GM21526 (cell line): Measurements from ENCODE around the gene CCDC63.

Experiments
- ATAC-seq: cut with Tn5 transposase; IDR thresholded peaks from one replicate; pipeline ENCODE4 v1.9.1; 2021; ENCODE audit warnings: moderate library complexity; ENCODE audit not compliant: unreplicated experiment, low FRiP score

CCDC63 gene

GRCh38 chr12:110846615-110847566 is at the start of gene CCDC63:
Gene CCDC63 (plus strand): TSS chr12:110846987. CDS start chr12:110852955, 5,968 bp downstream.
- ATAC-seq, result no peak

DNA sequence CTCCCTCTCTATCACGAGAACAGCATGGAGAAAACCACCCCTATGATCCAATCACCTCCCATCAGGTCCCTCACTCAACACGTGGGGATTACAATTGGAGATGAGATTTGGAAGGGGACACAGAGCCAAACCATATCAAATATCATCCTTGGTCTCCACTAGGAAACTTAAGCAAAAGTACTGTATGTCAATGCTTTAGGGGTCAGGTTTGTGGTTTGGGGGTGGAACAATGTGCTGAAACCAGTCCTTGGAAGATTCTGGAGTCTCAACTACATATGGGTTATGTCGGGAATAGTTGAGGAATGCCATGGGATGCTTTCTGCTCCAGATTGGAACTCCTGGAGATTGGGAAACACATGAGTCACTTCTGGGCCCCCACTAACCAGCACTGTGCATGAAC is 48.3 kb upstream of the CCDC63 start:
- ATAC-seq, result no peak

- no peak for ATAC-seq
Observed at GRCh38 chr12:110802489-110802888, 44.3 kb upstream of the CCDC63 start.

GRCh38 chr12:110804406-110804805 is 42.4 kb upstream of the CCDC63 start:
- no peak for ATAC-seq

GRCh38 chr12:110807640-110808039 is 39.1 kb upstream of the CCDC63 start:
- no peak for ATAC-seq

- ATAC-seq, result no peak
Observed at GRCh38 chr12:110809149-110809548, 37.6 kb upstream of the CCDC63 start.

DNA sequence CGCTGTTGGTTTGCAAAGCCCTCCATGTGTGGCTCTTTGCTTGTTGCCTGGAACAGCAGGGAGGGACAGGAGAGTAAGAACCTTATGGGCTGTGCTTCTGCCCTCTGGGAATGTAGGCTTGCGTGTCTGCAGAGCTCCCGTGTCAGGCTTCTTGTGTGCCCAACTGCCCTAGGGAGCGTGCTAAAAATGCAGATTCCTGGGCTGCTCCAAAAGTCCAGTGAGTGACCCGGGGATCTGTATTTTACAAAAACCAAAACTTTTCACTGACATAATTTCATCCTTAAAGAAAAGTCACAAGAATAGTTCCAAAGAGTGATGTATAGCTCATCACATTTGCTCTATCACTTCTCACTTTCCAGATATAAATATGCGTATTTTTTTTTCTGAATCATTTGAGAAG is 34.8 kb upstream of the CCDC63 start:
- no peak for ATAC-seq

- no peak for ATAC-seq
Observed at GRCh38 chr12:110813285-110813684, 33.5 kb upstream of the CCDC63 start.

DNA sequence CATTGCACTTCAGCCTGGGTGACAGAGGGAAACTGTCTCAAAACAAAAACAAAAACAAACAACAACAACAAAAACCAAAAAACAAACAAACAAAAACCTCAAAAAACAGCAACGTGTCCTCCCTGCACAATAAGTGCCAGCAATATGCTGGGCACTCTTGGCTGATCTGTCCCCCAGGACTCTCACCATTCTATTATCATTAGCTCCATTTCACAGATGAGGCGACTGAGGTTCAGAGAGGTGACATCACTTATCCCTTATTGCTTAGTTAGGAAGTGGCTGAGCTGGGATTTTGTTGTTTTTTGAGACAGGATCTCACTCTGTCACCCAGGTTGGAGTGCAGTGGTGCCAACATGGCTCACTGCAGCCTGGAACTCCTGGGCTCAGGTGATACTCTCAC is 33.0 kb upstream of the CCDC63 start:
- ATAC-seq, result no peak

DNA sequence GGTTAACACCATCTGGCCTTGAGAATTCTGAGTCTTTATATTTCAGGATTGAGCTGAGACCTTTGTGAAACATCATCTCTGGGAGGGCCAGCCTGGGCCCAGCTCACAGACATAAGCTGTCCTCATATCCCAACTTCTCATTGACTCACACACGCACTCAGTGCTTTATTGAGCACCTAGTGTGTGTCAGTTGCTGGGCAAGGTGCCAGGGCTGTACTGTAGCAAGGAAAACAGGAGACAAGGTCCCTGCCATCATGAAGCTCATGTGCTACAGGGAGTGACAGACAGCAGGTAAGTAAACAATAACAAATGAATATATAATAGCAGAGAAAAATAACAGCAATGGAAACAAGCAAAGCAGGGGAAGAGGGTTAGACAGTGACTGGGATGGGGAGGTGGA is 30.5 kb upstream of the CCDC63 start:
- no peak for ATAC-seq

DNA sequence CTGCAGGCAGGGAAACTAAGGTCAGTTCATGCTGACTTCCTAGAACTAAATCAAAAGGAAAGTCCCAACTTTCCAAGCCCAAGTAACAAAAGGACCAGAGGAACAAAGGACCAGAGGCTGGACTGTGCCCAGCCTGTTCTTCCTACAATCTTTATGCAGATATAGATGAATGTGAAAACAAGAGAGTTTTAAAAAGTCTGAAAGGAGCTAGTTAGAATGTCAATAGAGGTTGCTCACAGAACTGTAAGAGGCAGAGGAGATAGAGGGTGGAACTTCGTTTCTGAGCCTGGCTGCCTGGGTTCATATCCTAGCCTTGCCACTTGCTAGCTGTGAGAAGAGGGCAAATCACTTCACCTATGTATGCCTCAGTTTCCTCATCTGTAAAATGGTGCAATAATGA is 30.0 kb upstream of the CCDC63 start:
- no peak for ATAC-seq

DNA sequence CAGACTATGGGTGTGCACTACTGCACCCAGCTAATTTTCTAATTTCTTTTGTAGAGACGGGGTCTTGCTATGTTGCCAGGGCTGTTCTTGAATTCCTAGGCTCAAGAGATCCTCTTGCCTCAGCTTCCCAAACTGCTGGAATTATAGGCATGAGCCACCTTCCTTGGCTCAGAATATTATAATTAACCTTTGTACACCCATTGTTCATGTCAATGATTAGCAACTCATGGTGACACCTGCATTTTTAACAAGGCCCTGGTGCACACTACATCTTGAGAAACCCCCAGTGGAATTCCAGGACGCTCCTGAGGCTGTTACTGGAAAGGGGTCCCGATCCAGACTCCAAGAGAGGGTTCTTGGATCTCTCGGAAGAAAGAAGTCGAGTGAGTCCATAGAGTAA is 28.3 kb upstream of the CCDC63 start:
- no peak for ATAC-seq

- ATAC-seq, result no peak
Observed at GRCh38 chr12:110819150-110819549, 27.6 kb upstream of the CCDC63 start.

DNA sequence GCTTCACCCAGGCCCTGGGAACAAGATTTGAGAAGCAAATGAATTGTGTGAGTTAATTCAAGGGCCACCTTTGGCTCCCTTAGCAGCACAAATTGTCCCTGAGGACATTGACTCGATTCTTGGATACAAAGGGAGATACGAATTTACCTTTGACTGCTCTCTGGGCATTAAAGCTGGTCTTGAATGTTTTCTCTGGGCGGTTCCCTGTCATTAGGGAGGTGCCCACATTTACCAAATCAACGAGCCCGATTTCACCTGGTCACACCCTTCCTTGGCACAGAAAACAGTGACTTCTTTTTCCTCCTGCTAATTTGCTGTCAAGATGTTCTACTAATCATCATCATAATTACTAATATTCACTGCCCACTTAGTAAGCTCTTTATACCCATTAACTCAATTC is 27.1 kb upstream of the CCDC63 start:
- no peak for ATAC-seq

GRCh38 chr12:110821917-110822316 is 24.9 kb upstream of the CCDC63 start:
- ATAC-seq, result no peak

DNA sequence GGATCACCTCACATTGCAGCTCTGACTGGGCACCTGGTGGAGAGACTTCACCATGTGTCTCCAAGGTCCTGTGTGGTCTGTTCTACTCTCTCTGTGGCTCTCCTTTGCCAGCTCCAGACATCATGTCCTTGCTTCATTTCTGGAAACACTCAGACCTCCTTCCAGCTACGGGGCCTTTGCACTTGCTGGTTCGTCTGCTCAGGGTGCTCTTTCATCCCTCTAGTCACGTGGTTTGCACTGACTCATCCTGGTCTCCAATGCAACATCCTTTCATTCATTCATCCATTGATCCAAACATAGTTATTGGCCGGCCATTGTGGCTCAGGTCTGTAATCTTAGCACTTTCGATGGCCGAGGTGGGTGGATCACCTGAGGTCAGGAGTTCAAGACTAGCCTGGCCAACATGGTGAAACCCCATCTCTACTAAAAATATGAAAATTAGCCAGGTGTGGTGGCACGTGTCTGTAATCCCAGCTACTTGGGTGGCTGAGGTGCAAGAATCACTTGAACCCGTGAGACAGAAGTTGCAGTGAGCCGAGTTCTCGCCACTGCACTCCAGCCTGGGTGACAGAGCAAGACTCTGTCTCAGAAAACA is 23.9 kb upstream of the CCDC63 start:
- no peak for ATAC-seq

GRCh38 chr12:110824342-110824741 is 22.4 kb upstream of the CCDC63 start:
- no peak for ATAC-seq

DNA sequence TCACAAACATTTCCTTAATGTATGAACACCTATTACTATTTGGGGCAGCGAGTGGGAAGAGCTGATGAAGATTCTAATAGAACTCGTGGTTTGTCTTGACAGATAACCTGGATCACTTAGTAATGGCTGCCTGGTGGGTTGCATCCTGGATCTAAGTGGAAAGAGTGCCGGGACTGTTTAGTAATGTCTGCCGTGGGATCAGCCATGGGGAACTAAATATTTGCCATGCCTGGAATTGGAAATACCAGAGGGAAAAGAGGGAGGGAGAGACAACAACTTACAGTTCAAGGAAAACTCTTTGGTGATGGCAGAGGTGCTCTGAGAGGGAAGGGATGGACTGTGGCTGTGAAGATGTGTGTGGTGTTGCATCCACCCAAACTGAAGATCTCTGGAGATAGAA is 21.3 kb upstream of the CCDC63 start:
- ATAC-seq, result no peak

DNA sequence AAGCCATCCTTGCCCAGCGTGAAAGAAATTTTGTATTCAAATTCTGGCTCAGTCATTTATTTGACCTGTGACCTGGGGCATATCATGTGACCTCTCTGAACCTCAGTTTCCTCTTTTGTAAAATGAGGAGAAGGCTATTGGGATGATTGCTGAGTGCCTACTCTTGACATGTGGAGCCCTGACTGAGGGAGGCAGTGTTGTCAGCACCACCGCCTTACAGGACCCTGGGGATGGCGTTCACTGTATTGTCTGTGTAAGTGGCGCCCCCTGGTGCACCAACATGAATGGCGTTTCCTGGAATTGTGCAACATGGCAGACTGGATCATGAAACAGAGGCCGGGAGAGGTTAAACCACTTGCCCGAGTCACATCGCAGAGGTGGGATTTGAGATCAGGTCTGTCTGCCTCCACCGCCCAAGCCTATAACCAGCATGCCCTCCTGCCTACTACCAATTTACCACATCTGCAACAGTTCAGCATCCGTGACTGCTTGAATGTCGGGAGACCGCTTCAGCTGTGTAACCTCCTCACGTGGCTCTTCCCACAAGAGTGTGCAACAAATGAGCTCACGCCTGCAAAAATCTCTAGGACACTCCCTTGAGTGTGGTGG is 20.1 kb upstream of the CCDC63 start:
- peak; percentile 77 for ATAC-seq

DNA sequence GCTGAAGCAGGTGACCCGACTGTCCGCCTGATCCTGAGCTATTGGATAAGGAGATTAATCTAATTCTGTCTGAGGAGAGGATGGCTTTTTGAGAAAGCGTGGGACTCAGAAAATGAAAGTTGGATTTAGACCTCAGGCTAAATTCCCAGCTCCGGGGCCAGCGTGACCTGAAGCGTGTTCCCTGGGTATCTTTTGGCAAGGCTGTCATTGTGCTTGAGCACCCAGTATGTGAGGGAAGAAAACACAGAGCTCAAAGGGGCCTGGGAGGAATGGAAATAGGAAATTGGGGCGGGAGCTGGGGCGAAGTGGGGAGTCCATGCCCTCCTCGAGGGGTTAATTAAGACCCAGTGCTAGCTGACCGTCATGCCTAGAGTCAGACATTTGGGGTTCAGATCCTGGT is 17.5 kb upstream of the CCDC63 start:
- no peak for ATAC-seq

GRCh38 chr12:110836291-110836690 is 10.5 kb upstream of the CCDC63 start:
- no peak for ATAC-seq

GRCh38 chr12:110841007-110841406 is 5.8 kb upstream of the CCDC63 start:
- no peak for ATAC-seq
